Stimulated activated CD4-positive, alpha-beta T cell treated with anti-CD3 and anti-CD28 coated beads, Interleukin-1b, Interleukin-23, amount 100 ng/mL, for 1 hour (primary cell): ENCODE data around the gene DYNC1LI2.
"Not testable (repeated sequence)": the region's sequence is repeated elsewhere in the genome, so short reads cannot be mapped to it uniquely, and the experiment has no call there.

Source experiments
- DNase-seq, 2 donors: peaks; one replicate each; pipeline ENCODE4 v3.0.0-alpha.2; 2020; ENCODE audit warnings: low read depth in 2 of 2

DYNC1LI2 gene

DNA sequence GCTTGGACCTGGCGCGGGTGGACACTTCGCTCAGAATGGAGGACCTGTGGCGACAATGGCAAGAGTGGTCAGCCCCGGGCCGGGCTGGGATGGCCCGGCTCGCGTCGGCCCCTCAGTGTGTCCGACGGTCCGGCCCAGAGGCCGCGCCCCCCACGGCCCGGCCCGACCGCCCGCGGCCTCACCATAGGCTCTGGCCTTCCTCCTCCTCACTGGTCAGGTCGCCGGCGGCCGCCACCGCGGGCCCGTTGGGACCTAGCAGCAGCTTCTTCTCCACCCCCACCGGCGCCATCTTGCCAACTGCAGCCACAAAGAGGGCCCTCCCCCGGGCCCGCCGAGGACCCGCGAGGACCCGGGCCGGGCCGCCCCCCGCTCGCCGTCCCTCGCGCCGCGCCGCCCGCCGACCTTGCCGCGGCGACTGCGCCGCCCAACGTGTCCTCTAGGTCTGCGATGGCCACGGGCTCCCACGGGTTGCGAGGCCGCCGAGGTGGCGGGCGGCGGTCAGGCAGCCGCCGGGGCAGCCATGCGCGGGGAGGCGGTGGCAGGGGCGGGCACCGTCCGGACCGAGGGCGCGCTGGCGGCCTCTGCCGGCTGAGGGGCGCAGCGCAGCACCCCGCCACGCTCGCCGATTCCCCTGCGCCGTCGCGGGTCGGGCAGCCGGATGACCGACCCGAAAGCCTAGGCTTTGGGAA, at the start of gene DYNC1LI2:
DYNC1LI2 (minus strand) TSS at position 307 of the 689 bp plus-strand sequence; CDS start at position 289, 18 bp downstream.
- DNase-seq: peak; percentile 46 to 69

DNA sequence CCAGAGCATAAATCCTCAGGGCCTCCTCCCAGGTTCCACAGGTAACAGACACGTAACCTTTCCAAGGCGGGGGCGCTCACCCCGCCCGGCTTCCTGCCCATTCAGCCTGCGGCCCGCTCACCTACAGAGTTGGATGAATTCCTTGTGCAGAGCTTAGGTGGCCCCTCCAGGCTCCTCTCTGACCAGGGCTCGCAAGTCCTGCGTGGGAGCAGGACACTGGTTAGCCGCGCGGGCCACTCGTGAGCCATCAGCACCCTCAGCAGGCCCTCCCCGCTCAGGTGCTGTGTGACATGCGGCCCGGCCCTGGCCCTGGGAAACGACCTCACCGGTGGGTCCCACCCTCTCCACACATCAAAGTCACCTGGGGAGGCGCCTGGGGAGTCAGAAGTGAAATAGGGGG, 49.4 kb upstream of the DYNC1LI2 start:
- no peak for DNase-seq

DNA sequence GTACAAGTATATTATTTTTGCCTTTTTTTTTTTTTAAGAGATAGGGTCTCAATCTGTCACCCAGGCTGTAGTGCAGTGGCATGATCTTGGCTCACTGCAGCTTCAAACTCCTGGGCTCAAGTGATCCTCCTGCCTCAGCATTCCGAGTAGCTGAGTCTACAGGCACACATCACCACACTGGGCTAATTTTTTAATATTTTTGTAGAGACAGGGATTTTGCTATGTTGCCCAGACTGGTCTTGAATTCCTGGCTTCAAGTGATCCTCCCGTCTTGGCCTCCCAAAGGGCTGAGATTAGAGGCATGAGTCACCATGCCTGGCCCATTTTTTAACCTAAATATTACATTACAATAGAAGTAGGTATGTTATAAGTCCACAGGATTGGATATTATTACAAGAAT, 46.8 kb upstream of the DYNC1LI2 start:
- no peak for DNase-seq

DNA sequence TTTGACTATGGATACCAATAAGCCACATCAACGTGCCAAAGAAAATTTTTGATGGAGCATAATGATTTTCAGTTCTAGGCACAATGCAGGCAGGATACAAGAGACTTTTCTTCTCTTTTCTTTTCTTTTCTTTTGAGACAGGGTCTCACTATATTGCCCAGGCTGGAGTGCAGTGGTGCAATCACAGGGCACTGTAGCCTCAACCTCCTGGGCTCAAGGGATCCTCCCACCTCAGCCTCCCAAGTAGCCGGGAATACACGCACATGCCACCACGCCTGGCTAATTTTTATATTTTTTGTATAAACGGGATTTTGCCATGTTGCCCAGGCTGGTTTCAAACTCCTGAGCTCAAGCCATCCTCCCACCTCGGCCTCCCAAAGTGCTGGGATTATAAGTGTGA, 42.6 kb upstream of the DYNC1LI2 start:
- DNase-seq: not testable (repeated sequence)

DNA sequence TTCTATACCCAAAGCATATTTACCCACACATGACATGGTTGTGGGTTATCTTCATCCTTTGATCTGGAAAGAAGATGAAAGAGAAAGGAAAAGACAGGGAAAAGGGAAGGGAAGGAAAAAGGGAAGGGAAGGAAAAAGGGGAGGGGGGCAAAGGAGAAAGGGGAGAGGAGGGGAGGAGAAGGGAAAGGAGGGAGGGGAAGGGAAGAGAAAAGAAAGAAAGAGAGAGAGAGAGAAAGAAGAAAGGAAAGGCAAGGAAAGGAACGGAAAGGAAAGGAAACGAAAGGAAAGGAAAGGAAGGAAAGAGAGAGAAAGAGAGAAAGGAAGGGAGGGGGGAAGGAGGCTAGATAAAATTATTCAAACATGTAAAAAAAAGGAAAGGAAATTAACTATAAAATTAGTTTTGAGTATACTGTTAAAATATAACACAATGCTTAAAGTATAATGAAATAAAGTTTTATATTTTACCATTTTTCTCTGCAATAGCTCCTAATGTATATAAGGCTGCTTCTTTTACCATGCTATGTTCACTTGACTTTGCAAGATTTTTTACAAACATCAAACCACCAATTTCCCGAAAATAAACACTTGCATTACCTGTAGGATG, 38.8 kb upstream of the DYNC1LI2 start:
- DNase-seq: no peak

DNA sequence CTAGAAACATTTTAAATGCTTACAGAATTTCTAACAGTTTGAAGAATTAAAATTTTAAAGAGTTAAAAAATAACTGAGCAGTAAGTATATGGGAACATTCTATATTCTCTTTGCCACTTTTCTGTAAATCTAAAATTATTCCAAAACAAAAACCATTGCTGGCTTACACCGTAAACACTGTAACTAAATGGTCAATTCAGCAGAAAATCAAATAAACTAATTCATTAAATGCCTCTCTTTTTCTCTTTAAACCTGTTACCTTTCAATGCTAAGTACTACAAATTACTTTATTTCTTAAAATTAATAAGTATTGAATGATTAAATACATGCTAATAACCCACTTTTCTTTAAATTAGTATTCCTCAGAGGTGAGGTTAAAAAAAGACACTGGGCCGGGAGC, 36.0 kb upstream of the DYNC1LI2 start:
- no peak for DNase-seq

DNA sequence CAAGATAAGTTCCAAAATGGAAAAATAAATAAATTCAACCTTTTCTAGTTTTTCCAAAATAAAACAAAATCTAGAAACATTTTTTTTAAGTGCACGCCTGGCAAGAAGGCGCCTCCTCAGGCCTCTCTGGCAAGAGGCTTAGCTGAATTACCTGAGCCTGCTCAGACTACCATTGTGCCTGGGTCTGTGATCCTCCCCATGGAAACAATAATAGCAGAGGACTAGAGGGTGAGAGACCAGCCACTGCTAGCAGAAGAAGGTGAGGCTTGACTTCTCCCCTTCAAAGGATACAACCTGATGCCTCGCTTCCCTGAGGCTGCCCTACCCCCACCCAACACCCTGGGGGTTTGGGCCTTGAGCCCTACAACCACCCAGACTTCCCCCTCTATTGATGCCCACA, 35.1 kb upstream of the DYNC1LI2 start:
- DNase-seq: no peak

DNA sequence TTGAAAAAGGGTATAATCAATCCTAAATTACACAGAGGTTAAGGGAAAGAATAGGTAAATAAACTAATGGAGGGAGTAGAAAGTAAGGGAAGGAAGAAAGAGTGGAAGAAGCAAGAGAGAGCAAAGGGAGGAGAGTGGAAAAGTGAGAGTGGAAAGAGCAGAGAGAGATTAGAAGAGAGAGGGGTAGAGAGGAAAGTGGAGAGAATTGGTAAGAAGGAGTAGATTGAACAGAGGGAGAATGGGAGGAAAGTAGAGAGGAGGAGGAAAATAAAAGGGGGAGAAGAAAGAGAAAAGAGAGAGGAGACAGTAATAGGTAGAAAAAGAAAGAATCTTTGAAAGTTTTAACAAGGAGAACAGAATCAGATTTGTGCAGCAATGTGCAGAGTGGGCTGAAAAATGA, 25.0 kb upstream of the DYNC1LI2 start:
- no peak for DNase-seq

DNA sequence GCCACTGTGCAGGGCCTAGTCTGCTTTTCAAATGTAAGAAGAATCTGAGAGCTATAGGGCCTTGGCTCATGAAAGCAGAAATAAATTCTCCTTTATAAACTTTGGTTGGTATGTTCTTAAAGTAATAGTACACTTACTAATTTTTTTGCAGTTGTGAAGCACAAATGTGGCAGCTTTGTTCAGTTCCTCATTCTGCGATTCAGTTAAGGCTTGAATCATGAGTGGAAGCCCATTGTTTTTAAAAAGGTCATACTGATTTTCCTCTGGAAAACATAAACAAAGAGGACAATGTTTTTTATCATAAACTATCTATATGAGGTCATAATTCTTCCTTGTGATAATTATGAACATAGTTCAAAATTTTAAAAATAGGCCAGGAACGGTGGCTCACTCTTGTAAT, 23.6 kb upstream of the DYNC1LI2 start:
- no peak for DNase-seq

DNA sequence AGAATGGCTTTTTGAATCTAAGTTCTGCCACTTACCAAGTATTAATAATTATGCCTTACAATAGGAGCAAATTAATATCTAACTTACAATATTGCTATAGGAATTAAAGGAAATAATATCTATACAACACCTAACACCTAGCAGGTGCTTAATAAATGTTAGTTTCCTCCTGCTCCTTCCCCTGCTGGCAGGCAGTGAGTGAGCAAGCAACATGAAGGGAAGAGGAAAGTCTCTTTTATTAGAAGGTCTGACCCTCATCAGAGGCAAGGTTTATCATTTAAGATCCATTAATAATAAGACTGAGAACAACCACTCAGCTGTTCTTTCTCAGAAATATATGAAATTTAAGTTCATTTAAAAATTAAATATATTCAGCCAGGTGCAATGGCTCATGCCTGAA, 6.7 kb upstream of the DYNC1LI2 start:
- DNase-seq: no peak

DNA sequence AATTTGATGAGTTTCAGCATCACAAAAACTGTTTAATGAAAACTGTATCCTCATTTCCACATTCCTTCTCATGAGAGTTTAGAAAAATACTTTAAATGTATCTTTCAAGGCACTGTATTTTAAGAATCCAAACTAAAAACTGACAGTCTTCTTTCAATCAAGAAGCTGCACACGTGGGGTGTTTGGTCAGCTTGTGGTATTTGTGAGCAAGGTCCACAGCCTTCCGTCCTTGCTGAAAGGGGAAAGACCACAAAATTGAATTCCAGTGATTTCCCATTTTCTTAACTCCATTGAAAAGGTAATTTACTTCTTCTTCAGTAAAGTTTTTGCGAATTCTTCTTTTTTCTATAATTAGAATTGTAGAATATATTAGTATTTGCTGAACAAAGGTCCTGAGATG, 3.4 kb upstream of the DYNC1LI2 start:
- no peak for DNase-seq

DNA sequence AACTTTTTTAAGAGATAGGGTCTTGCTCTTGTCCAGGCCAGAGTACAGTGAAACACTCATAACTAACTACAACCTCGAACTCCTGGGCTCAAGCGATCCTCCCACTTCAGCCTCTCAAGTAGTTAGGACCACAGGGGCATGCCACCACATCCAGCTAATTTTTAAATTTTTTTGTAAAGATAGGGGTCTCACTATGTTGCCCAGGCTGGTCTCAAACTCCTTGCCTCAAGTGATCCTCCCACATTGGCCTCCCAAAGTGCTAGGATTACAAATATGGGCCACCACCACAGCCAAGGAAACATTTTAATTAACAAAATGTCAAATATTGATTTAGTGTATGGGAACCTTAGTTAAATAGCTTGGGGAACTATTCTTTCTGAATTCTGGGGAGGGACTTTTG, 2.8 kb upstream of the DYNC1LI2 start:
- DNase-seq: no peak

DNA sequence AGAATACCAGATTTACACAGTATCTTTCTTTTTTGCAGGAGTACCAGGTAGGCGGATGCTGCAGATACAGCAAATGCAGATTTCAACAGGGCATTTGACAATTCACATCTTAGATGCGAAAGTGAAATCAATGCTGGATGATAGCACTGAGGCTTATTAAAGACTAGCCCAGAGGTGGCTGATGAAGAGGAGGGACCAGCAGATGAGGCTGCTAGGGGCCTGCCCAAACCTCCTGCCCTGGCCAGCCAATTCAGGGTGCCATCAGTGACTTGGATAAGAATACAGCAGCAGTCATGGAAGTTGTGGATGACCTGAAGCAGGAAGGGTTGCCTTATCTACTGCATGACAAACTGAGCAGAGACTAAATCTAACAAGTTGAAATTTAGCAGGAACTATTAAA, 1.5 kb upstream of the DYNC1LI2 start:
- no peak for DNase-seq

DNA sequence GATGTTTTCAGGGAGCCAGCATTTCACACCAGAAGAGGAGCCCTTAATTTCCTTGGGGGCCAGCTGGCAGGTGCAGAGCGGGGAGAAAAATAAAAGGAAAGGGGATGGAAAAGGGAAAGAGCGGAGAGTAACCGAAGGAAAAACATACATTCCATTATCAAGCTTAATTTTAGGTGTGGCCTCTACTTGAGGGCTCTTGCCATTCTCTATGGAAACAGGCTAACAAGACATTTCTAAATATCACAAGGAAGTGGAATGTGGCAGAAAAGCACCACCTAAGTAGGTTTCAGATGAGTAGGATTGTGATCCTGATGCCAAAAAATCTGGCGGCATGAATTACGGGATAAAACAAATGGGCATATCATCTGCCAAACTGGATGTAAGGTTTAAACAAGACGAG, 970 bp upstream of the DYNC1LI2 start:
- no peak for DNase-seq

DNA sequence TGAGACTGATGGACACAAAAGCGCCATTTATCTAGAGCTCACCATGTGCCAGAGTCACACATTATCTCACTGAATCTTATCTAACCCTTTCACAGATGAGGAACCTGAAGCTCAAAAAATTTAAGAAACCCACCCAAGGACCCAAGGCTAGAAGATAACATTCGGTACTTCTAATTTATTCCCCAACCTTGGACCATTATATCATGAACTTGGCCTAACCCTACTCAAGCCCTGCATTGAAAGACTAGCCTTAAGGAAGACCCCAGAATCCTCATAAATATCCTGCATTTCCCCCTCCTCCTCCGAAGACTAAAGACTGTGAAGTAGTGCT, 548 bp upstream of the DYNC1LI2 start:
- no peak for DNase-seq

DNA sequence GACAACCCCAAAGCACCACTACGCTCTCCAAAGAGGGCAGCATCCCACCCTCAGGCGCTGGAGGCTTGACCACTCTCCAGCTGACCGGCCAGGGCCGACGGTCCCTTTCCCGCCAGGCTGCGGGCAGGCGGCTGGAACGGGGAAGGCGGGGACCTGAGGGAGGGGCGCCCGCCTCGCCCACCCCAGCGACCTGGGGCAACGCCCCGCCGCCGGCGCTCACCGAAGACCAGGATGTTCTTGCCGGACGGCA, 431 bp downstream of the DYNC1LI2 start:
- DNase-seq: no peak

DNA sequence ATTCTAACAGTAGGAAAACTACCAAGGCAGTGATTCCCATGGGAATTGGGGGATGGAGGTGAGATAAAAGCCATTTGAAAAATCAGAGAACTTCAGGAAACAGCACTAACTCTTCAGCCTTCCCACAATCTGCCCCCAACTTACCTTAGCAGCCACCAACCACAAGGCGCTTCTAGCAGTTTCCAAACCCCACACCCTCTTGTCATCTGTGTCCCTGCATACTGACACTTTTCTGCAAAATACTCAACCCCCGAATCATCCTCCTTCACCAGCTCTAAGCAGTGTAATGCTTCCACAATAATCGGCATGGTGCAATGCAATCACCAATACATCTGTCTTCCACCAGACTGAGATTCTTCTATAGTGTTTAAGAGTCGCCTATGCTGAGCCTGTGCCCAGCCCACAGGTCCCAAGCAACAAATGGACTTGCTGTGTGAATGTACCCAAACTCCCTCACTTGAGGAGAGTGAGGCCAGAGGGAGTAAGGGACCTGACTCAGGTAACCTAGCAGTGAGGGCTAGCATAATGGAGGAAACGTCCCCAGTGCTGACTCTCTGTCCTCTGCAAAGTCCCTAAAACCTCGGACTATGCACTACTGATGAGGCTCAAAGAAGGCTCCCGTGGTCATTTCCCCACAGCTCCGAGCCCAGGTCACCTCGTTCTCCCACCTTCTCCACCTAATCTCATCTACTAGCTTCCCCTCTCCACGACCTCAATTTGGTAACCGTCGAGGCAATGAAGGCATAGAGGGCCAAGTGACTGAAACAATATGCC, 943 bp downstream of the DYNC1LI2 start:
- no peak for DNase-seq

DNA sequence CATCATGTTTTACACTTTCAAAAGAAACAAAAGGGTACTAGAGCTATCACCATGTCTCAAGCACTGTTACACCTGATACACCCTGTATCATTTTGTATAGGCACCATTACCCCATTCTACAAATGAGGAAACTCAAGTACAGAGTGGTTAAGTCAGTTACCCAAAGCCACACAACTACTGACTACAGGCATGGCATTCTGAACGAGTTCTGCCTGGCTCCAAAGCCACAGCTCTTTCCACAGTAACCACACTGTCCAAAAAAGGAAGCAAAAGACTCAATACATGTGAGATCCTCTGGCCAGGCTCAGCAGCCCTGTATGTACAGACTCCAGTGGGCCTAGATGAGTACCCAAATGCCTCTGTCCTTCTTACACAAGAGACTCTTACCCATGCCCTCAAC, 4.7 kb downstream of the DYNC1LI2 start:
- DNase-seq: no peak

DNA sequence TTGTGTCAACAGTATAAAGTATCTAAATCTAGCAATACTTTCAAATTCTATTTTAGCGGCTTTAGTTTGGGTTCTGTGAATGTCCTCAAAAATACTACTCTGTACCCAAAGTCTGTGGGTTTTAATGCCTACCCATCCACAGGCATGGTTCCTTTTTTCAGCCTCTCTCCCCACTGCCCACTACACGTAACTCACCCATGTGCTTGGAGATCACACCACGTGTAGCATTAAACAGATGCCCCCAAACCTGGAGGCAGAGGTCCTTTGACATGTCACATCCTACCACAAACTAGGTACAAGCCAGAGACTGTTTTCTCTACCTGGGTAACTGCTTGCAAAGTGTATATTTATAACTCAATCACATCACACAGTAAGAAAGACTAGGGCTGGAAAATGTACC, 5.4 kb downstream of the DYNC1LI2 start:
- DNase-seq: no peak

DNA sequence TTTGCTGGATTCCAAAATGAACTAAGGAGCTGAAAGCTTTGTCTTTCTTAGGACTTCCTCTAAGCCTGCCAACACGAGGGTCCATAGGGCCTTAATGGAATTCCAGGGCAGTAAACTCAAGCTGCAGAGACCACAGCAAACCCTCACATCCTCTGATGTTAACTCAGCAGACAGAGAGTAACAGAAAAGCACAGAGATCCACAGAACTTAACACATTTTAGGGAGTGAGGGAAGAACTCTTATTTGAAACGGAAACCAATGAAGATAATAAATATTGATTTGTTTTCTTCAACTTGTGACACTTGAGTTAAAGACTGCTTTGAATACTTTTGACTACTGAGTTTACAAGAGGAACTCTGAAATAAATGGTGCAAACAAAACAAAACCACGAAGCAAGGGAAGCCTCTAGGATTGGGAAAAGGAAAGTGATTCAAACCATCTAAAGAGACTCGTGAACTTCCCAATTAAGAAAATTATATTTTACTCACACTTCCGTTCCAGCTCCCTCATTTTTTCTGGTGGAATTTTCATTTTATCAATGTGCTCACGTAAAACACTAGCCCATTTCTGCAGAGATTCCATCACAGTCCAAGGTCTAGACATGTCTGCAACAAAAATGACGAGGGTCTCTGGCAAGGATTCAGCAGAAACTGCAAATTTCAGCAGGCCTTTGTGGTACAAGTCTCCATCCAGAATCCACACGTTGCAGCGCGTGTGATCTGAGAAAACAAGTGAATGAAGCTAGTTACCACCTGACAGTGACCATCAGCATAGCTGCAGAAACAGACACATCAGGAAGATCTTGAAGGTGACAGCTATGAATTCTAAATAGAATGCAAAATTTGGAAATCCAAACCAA, 9.2 kb downstream of the DYNC1LI2 start:
- no peak for DNase-seq

DNA sequence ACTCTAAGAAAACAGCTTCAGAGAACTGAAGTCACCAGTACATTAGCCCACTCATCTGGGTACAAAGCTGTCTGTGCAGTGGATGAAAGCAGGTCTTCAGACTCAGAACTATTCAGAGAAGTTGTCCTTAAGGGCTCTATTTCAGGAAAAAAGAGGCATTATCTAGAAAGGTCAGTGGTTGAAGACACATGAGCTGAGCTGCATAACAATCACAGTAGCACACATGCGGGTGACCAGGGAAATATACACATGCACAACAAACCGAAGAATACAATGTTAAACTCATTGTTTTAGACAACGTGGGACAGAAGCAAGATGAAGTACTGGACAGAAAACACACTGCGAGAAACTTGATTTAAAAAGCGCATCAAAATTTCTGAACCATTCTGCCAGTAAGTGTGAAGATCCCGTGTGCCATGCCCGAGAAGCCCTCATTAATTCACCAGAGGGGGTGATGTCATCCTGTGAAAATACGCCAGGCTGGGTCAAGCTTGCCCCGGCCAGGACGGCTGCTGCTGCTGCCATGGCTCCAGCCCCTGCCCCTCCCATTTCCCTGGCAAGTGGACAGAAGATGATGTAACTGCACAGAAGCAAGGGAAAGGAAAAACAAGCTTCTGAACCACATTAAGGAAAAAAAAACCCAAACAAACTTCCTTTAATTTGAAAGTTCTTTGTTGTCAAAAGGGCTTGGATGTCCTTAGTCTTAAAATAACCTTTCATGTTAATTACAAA, 10.1 kb downstream of the DYNC1LI2 start:
- no peak for DNase-seq

DNA sequence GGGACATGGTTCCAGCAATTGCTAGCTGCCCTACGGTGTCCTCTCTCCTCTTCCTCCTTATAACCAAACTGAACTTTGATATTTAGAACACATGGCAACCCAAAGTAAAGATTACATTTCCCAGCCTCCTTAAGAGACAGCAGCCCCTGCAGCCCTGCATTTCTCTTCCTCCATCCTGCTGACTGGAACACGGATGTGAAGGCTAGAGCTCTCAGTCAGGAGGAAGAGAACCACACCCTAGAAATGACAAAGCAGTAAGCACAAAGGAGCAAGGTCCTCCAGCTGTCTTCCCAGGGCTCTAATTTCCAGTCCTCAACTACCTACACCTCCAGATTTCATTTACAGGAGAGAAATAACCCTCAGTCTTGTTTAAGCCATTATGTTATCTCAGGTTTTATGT, 10.9 kb downstream of the DYNC1LI2 start:
- no peak for DNase-seq
